ENCODE results near the gene ADCY3.

Gene ADCY3

DNA sequence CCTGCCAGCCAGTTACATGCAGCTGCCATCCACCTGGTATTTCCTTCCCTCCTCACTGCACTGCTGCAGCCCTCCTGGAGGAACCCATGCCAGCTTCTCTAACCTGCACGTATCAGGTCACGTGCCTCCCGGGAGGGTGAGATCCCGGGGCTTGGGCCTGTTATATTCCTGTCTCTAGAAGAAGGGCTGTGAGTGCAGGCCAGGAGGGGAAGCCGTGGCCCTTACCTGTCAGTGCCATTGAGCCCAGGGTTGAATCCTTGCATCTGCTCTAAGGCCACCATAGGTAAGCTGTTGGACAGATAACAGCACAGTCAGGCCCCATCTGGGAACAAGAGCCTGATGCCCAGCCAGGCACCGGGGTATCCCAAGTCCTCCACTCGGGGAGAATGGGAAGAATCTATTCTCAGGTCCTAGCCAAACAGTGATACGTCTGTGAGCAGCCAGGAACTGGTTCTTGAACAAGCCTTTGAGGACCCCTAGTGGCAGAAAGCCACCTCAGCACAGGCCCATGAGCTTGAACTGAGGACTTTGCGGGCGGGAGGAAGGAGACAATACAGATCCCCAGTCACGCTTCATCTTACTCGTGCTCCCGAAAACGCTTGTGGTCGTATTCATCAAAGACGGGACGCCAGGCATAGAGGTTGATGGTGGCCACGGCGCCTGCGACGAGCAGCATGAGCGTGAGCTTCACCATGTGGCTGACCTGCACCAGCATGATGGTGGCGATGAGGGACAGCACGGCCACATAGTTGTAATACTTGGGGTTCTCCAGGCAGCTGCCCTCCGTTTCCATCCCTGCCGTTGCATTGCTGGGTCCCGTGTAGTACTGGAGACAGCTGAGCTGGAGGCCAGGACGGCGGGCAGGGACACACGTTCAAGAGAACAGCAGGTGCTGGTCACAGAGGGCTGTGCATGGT is 92.5 kb downstream of the ADCY3 start:
- in situ Hi-C loops (cut with HindIII; ENCODE audit: low pct_ligation_motif_present, low pct_unique_long_range_greater_than_20kb, low sequenced_read_pairs) = no loop called here

GRCh38 chr2:24826773-24827145 is 93.3 kb downstream of the ADCY3 start:
- in situ Hi-C loops (cut with HindIII; ENCODE audit: low pct_ligation_motif_present, low pct_unique_long_range_greater_than_20kb, low sequenced_read_pairs) = no loop called here

More for the DNA sequence above, 92.5 kb downstream of the ADCY3 start:
- peak; percentile 86 for DNase-seq

GRCh38 chr2:24825883-24826772 is 93.9 kb downstream of the ADCY3 start:
- DNase-seq = no peak
- in situ Hi-C loops (cut with HindIII; ENCODE audit: low pct_ligation_motif_present, low pct_unique_long_range_greater_than_20kb, low sequenced_read_pairs) = no loop called here

More at GRCh38 chr2:24826773-24827145, 93.3 kb downstream of the ADCY3 start:
- no peak for DNase-seq

GRCh38 chr2:24824966-24825882 is 94.8 kb downstream of the ADCY3 start:
- in situ Hi-C loops (cut with HindIII; ENCODE audit: low pct_ligation_motif_present, low pct_unique_long_range_greater_than_20kb, low sequenced_read_pairs) = loop anchor here (25.0 kb wide), 1 partner anchor 413 kb away; no protein-coding TSS in a partner anchor
- DNase-seq = peak; percentile 22

DNA sequence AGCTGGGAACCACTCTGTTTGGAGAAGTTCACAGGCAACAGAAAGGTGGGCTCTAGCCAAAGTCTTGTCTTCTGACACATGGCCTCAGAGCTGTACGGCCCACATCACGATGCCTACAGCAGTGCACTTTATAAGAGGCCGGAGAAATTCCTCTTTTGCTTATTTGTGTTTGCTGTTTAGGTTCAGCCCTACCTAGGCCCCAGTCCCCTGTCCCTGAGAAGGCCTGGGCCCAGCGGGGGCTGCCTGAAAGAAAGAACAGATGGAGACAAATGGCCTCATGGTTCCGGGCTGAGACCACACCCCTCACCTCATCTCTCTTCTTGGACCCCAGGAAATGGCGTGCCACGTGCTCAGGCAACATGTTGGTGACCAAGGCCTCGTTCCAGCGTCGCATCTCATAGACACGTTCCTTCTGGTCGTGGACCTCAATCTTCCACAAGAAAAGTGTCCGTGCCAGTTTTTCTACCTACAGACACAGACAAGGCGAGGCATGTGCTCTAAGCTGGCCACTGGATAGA is 95.9 kb downstream of the ADCY3 start:
- DNase-seq = no peak
- in situ Hi-C loops (cut with HindIII; ENCODE audit: low pct_ligation_motif_present, low pct_unique_long_range_greater_than_20kb, low sequenced_read_pairs) = loop anchor here (25.0 kb wide), 1 partner anchor 412 kb away; no protein-coding TSS in a partner anchor

DNA sequence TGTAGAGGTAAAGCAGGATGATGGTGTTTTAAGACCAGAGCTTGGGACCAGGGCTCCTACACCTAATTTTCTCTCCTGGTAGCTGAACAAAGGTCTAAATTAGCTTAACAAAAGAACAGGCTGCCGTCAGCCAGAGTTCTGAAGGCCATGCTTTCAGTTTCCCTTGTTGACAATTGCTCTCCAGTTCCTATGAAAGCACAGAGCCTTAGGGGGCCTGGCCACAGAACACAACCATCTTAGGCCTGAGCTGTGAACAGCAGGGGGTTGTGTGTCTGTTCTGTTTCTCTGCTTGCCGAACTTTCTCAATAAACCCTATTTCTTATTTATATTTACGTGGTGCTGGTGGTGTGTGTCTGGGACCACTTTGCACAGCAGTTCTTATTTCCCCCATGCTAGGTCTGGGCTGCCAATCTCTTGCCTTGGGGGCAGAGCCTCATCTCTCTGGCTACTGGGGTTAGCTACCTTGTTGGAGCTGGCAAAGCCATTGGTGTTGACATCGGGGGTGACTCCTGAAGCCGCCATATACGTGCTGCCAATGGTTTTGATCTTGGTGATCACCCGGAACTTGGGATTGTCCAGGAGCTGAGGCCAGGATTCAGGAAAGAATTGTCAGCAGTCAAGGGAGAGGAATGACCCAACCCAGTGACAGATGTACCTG is 97.9 kb downstream of the ADCY3 start:
- in situ Hi-C loops (cut with HindIII; ENCODE audit: low pct_ligation_motif_present, low pct_unique_long_range_greater_than_20kb, low sequenced_read_pairs) = loop anchor here (25.0 kb wide), 1 partner anchor 410 kb away; no protein-coding TSS in a partner anchor
- DNase-seq = no peak

DNA sequence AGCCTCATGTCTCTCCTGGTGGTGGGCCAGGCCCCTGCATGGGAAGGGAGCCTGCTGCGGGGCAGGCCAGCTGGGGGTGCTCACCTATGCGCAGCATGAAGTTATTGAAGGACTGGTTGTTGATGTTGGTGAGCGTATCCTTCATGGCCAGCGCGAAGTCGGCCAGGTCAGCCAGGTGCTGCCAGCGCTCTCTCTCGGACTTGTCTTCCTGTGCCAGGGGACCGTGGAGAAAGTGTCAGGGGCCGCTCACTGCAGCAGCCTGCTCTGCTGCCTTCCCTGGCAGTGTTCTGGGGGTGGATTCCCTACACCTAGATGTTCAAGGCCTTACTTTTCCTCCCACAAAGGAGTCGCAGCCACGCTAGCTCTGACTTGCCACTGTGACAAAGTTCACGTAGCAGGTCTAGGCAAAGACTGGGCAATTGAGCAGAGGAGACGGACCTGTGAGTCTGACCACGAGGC is 98.6 kb downstream of the ADCY3 start:
- no peak for DNase-seq
- in situ Hi-C loops (cut with HindIII; ENCODE audit: low pct_ligation_motif_present, low pct_unique_long_range_greater_than_20kb, low sequenced_read_pairs) = loop anchor here (25.0 kb wide), 1 partner anchor 409 kb away; no protein-coding TSS in a partner anchor

GRCh38 chr2:24820598-24821432 is 99.2 kb downstream of the ADCY3 start:
- in situ Hi-C loops (cut with HindIII; ENCODE audit: low pct_ligation_motif_present, low pct_unique_long_range_greater_than_20kb, low sequenced_read_pairs) = loop anchor here (25.0 kb wide), 1 partner anchor 409 kb away; no protein-coding TSS in a partner anchor
- no peak for DNase-seq

- in situ Hi-C loops (cut with HindIII; ENCODE audit: low pct_ligation_motif_present, low pct_unique_long_range_greater_than_20kb, low sequenced_read_pairs) = loop anchor here (25.0 kb wide), 1 partner anchor 408 kb away; no protein-coding TSS in a partner anchor
- no peak for DNase-seq
Measured at GRCh38 chr2:24820175-24820513, 99.9 kb downstream of the ADCY3 start.

DNA sequence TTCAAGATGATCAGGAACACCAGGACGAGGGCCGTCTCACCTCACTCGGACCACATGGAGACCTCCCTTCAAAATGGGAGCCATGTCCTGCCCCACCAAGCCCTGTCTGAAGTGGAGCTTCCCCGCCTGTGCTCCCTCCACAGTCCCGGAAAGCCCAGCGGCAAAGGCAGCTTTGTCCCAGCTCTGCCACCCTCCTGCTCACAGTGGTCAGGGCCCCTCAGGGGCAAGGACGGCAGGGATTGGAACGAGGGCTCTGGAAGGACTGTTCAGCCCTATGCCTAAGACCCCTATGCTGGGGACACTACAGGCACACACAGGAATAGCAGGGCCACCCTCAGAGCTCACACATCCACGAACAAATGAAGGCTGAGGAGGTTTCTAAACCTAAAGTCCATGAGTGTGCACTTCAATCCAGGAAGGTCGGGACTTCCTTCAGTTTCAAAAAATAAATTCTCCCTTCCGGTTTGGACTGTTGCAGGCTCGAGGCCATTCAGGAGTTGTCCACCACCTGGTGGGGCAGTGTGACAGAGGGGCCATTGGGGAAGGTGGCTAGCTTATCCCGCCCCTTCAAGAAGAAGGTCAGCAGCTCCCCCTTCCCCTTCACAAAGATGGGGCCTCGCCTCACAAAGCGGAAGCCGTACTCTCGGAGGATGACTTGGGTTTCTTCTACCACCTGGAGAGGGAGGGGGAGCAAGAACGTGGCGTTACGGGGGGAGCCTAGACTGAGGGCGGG is 100.4 kb downstream of the ADCY3 start:
- in situ Hi-C loops (cut with HindIII; ENCODE audit: low pct_ligation_motif_present, low pct_unique_long_range_greater_than_20kb, low sequenced_read_pairs) = loop anchor here (25.0 kb wide), 1 partner anchor 407 kb away; no protein-coding TSS in a partner anchor
- DNase-seq = no peak

DNA sequence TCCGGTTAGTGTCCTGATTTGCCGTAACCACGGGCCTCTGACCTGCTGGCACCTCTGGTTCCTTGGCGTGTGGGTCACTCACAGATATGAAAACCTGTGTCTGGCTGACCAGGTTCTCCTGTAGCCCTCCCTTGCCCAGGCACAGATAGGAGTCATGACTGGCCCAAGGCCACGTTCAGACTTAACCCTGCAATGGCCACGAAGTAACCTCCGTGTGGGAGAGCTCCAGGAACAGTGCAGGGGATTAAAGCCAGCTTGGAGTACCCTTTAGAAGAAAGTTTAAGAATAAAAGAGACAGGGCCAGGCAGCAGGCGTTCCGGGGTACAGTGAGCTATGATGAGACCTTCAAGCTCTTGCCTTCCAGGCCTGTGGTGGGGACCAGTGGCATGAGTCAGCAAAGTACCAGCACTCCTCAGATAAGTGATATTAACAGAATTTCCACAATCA is 101.3 kb downstream of the ADCY3 start:
- no peak for DNase-seq
- in situ Hi-C loops (cut with HindIII; ENCODE audit: low pct_ligation_motif_present, low pct_unique_long_range_greater_than_20kb, low sequenced_read_pairs) = loop anchor here (25.0 kb wide), 1 partner anchor 406 kb away; no protein-coding TSS in a partner anchor

DNA sequence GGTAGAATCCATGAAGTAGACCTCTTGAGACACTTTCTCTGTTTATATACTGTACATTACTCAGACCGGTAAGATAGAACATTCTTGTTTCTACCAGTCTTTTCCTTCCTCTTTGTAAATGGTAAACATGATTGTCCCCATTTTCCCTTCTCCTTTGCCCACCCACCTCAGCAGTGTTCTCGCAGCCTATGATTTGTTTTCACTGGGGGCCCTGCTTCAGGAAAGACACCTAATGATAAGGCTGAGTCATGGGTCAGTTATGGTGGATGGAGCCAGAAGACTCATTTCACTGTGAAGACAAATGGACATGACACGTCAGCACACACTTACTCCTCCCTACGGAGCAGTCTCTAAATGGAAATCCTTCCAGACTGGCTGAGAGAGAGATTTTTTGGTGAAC is 103.2 kb downstream of the ADCY3 start:
- peak; percentile 30 for DNase-seq
- in situ Hi-C loops (cut with HindIII; ENCODE audit: low pct_ligation_motif_present, low pct_unique_long_range_greater_than_20kb, low sequenced_read_pairs) = loop anchor here (25.0 kb wide), 1 partner anchor 405 kb away; no protein-coding TSS in a partner anchor

GRCh38 chr2:24816404-24816803 is 103.6 kb downstream of the ADCY3 start:
- DNase-seq = no peak
- in situ Hi-C loops (cut with HindIII; ENCODE audit: low pct_ligation_motif_present, low pct_unique_long_range_greater_than_20kb, low sequenced_read_pairs) = loop anchor here (25.0 kb wide), 1 partner anchor 404 kb away; no protein-coding TSS in a partner anchor

DNA sequence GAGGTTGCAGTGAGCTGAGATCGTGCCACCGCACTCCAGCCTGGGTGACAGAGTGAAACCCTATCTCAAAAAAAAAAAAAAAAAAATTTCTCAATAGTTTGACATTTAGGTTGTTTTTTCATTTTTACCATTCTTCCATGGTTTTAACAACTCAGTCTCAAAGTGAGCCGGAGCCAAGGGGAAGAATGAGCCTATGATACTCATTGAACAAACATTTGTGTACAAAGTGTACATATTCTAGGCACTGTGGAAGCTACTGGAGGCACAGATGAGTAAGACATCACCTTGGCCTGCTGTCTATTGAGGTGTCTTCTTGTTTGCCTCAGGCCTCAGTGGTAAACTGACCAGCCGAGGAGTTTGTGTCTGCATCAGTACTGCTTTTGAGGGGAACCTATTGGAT is 104.9 kb downstream of the ADCY3 start:
- DNase-seq = no peak
- in situ Hi-C loops (cut with HindIII; ENCODE audit: low pct_ligation_motif_present, low pct_unique_long_range_greater_than_20kb, low sequenced_read_pairs) = loop anchor here (25.0 kb wide), 1 partner anchor 403 kb away; no protein-coding TSS in a partner anchor

DNA sequence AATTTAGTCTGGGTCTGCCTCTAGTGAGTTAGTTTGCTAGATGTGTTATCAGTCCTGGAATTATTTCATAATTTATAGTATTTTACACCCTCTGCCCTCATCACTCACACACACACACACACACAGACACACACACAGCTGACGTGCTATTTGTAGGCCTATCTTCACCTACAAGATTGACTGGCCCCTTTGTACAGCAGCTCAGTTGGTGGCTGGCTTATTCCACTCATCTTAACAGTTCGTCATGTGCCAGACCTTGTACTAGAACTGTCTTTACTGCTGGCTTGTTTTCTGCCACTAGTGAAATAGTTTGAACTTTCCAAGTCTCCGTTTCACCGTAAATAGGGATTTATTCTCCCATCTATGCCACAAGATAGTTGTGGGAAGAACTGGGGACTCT is 105.5 kb downstream of the ADCY3 start:
- DNase-seq = no peak
- in situ Hi-C loops (cut with HindIII; ENCODE audit: low pct_ligation_motif_present, low pct_unique_long_range_greater_than_20kb, low sequenced_read_pairs) = loop anchor here (25.0 kb wide), 1 partner anchor 402 kb away; no protein-coding TSS in a partner anchor
